OCI-LY1 (cell line): Measurements from ENCODE around the gene TP73.

ENCODE experiments used
- CTCF ChIP-seq: fragments of 200-600 bp; sonication (generic), shearing (Covaris generic); IDR thresholded peaks from 2 replicates; pipeline ENCODE4 v1.5.1; 2017; ENCODE audit warnings: mild to moderate bottlenecking, antibody characterized with exemption, low read length, moderate library complexity, mixed read lengths
- EZH2 ChIP-seq: fragments of 200-600 bp; sonication (generic), shearing (Covaris generic); IDR thresholded peaks from 2 replicates; pipeline ENCODE4 v1.8.0; 2017; ENCODE audit warnings: borderline replicate concordance, mixed run types, mild to moderate bottlenecking, antibody characterized with exemption, low read length, moderate library complexity, mixed read lengths

GRCh38 chr1:3663999-3664699, 11.8 kb downstream of the TP73 start:
- TF ChIP-seq CTCF (no peak), EZH2 (no peak)
